ENCODE results near the gene ATAD1. TPM values are rescaled to one million over a fixed set of nuclear protein-coding genes. Genes with fewer than 3 reads are reported as not detected.
A peak's percentile ranks its signal among the peaks of the same experiment; 100 is the strongest.

The ATAD1 gene
- total and polyA plus RNA-seq, 2 donors (not counting 1 experiment from before 2014, with no cell fraction given): 34.7 to 49.0 TPM

- TF ChIP-seq CTCF (conservative IDR thresholded peaks at IDR 0.05 in 1 of 2, IDR thresholded peaks at IDR 0.05 in 1 of 2; ENCODE audit: low read depth in 1 of 2, low read length in 2 of 2) (no peak), EZH2 (IDR thresholded peaks at IDR 0.05; ENCODE audit: low read length, missing control alignments) (no peak)
- Histone ChIP-seq H3K4me3 (replicated peaks in 1 of 4; ENCODE audit: control extremely low read depth in 1 of 4, insufficient read depth in 1 of 4, low read depth in 3 of 4, low read length in 4 of 4) (no peak overlapping the region), H3K27ac (ENCODE audit: insufficient read depth, low read length) (no peak overlapping the region)
Measured at GRCh38 chr10:87707254-87707653, 110.8 kb downstream of the ATAD1 start.

GRCh38 chr10:87706731-87707130, 111.3 kb downstream of the ATAD1 start:
- no peak for TF ChIP-seq EZH2 (IDR thresholded peaks at IDR 0.05; ENCODE audit: low read length, missing control alignments)
- no peaks in the 10 kb centered on the region for H3K79me2 ChIP-seq (ENCODE audit: control insufficient read depth, insufficient read depth, low read length)
- H3K9me3 ChIP-seq (ENCODE audit: control insufficient read depth, insufficient read depth, low read depth, low read length): no peaks in the 10 kb centered on the region
- H2AFZ ChIP-seq (ENCODE audit: low read length): no peak overlapping the region
- peak; percentile 18 to 64 for DNase-seq (ENCODE audit: low read depth in 2 of 2)
- peaks cover 3% of the 10 kb centered on the region for H3K4me1 ChIP-seq (ENCODE audit: control insufficient read depth, extremely low read depth, insufficient read depth, low read length)
- H3K4me2 ChIP-seq (ENCODE audit: extremely low read depth, insufficient read depth, low read length): no peak overlapping the region
- no peaks in the 10 kb centered on the region for H4K20me1 ChIP-seq (ENCODE audit: control insufficient read depth, extremely low read depth, insufficient read depth, low read length)
- H3K36me3 ChIP-seq (ENCODE audit: control insufficient read depth, insufficient read depth, low read length): peaks cover 6% of the 10 kb centered on the region
- no peaks in the 10 kb centered on the region for H3K27me3 ChIP-seq (ENCODE audit: control insufficient read depth, insufficient read depth, low read length)
- H3K4me3 ChIP-seq (replicated peaks in 1 of 4; ENCODE audit: control extremely low read depth in 1 of 4, insufficient read depth in 1 of 4, low read depth in 3 of 4, low read length in 4 of 4): no peak overlapping the region
- H3K27ac ChIP-seq (ENCODE audit: insufficient read depth, low read length): no peak overlapping the region
- H3K9ac ChIP-seq (ENCODE audit: insufficient read depth, low read length): no peak overlapping the region

More at GRCh38 chr10:87707254-87707653, 110.8 kb downstream of the ATAD1 start:
- Histone ChIP-seq H3K9ac (ENCODE audit: insufficient read depth, low read length) (no peak overlapping the region), H3K79me2 (ENCODE audit: control insufficient read depth, insufficient read depth, low read length) (no peaks in the 10 kb centered on the region), H2AFZ (ENCODE audit: low read length) (no peak overlapping the region), H3K4me2 (ENCODE audit: extremely low read depth, insufficient read depth, low read length) (no peak overlapping the region), H4K20me1 (ENCODE audit: control insufficient read depth, extremely low read depth, insufficient read depth, low read length) (no peaks in the 10 kb centered on the region), H3K36me3 (ENCODE audit: control insufficient read depth, insufficient read depth, low read length) (peaks cover 6% of the 10 kb centered on the region), H3K4me1 (ENCODE audit: control insufficient read depth, extremely low read depth, insufficient read depth, low read length) (peaks cover 3% of the 10 kb centered on the region), H3K27me3 (ENCODE audit: control insufficient read depth, insufficient read depth, low read length) (no peaks in the 10 kb centered on the region), H3K9me3 (ENCODE audit: control insufficient read depth, insufficient read depth, low read depth, low read length) (no peaks in the 10 kb centered on the region)
- no peak for DNase-seq (ENCODE audit: low read depth in 2 of 2)

- peaks cover 4% of the 10 kb centered on the region for H3K36me3 ChIP-seq (ENCODE audit: control insufficient read depth, insufficient read depth, low read length)
- peak in 1 of 2 donors; percentile 66 for DNase-seq (ENCODE audit: low read depth in 2 of 2)
- peaks cover 4% of the 10 kb centered on the region for H3K4me1 ChIP-seq (ENCODE audit: control insufficient read depth, extremely low read depth, insufficient read depth, low read length)
- H3K4me3 ChIP-seq (replicated peaks in 1 of 4; ENCODE audit: control extremely low read depth in 1 of 4, insufficient read depth in 1 of 4, low read depth in 3 of 4, low read length in 4 of 4): no peak overlapping the region
- peaks cover under 1% of the 10 kb centered on the region for H3K79me2 ChIP-seq (ENCODE audit: control insufficient read depth, insufficient read depth, low read length)
- TF ChIP-seq EZH2 (IDR thresholded peaks at IDR 0.05; ENCODE audit: low read length, missing control alignments): no peak
- no peak for TF ChIP-seq CTCF (conservative IDR thresholded peaks at IDR 0.05 in 1 of 2, IDR thresholded peaks at IDR 0.05 in 1 of 2; ENCODE audit: low read depth in 1 of 2, low read length in 2 of 2)
- no peaks in the 10 kb centered on the region for H3K27me3 ChIP-seq (ENCODE audit: control insufficient read depth, insufficient read depth, low read length)
- H3K27ac ChIP-seq (ENCODE audit: insufficient read depth, low read length): no peak overlapping the region
- no peak overlapping the region for H3K9ac ChIP-seq (ENCODE audit: insufficient read depth, low read length)
- no peaks in the 10 kb centered on the region for H4K20me1 ChIP-seq (ENCODE audit: control insufficient read depth, extremely low read depth, insufficient read depth, low read length)
- no peaks in the 10 kb centered on the region for H3K9me3 ChIP-seq (ENCODE audit: control insufficient read depth, insufficient read depth, low read depth, low read length)
- peak overlapping the region; percentile 32 for H3K4me2 ChIP-seq (ENCODE audit: extremely low read depth, insufficient read depth, low read length)
- no peak overlapping the region for H2AFZ ChIP-seq (ENCODE audit: low read length)
Measured at GRCh38 chr10:87705339-87705738, 112.7 kb downstream of the ATAD1 start.

Measured in fibroblast of lung (primary cell).